ENCODE data around the gene PIP4K2A.

PIP4K2A gene

DNA sequence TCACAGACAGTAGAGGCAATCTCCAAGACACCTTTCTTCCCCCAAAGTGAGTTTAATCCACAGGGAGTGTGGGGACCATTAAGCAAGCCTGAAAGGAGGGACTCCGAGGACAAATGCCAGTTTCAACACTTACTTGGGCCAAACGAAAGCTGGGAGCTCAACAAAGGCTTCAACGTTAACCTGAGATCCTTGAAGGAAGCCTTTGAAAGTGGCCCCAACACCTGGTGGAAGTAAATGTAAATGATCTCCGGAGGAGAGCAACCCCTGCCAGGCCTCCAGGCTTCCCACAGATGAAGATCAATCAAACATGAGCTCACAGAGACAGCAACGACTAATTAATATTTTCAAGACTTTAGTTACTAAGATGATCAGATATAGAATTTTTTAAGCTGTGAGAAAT, 103.8 kb downstream of the PIP4K2A start:
- H3K4me3 ChIP-seq (ENCODE audit: low read depth, low read length): no peak overlapping the region
- H3K36me3 ChIP-seq (ENCODE audit: control insufficient read depth, insufficient read depth, low read length): peaks cover 28% of the 10 kb centered on the region

GRCh38 chr10:22609719-22610465, 104.5 kb downstream of the PIP4K2A start:
- peaks cover 37% of the 10 kb centered on the region for H3K4me1 ChIP-seq (ENCODE audit: control insufficient read depth, insufficient read depth, low read length)
- H3K36me3 ChIP-seq (ENCODE audit: control insufficient read depth, insufficient read depth, low read length): peaks cover 28% of the 10 kb centered on the region
- no peaks in the 10 kb centered on the region for H3K27me3 ChIP-seq (ENCODE audit: control insufficient read depth, insufficient read depth, low read length)
- H3K9me3 ChIP-seq (ENCODE audit: control insufficient read depth, insufficient read depth, low read length): no peaks in the 10 kb centered on the region
- no peak overlapping the region for H3K9ac ChIP-seq (ENCODE audit: low read depth, low read length)
- no peak overlapping the region for H3K4me3 ChIP-seq (ENCODE audit: low read depth, low read length)
- no peak overlapping the region for H3K27ac ChIP-seq (ENCODE audit: low read depth, low read length)

More for the DNA sequence above, 103.8 kb downstream of the PIP4K2A start:
- no peak overlapping the region for H3K9ac ChIP-seq (ENCODE audit: low read depth, low read length)
- H3K27ac ChIP-seq (ENCODE audit: low read depth, low read length): no peak overlapping the region
- no peaks in the 10 kb centered on the region for H3K9me3 ChIP-seq (ENCODE audit: control insufficient read depth, insufficient read depth, low read length)
- peaks cover 39% of the 10 kb centered on the region for H3K4me1 ChIP-seq (ENCODE audit: control insufficient read depth, insufficient read depth, low read length)
- no peaks in the 10 kb centered on the region for H3K27me3 ChIP-seq (ENCODE audit: control insufficient read depth, insufficient read depth, low read length)

DNA sequence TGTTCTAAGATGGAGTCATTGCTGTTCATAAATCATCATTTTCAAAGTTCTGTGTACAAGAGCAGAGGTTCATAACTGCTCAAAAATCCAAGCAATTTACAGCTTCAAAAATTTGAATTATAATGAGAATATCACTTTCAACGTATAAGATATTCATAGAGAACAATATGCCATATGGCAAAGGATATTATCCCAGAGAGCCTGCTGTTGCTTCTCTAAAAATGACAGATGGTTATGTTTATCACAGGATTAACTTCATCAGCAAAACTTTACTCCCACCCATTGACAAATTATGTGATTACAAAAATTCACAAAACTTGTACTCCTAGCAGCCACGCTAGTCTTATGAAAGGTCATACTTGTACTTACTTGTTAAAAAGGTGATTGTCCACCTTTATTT, 105.1 kb downstream of the PIP4K2A start:
- H3K27ac ChIP-seq (ENCODE audit: low read depth, low read length): no peak overlapping the region
- peaks cover 37% of the 10 kb centered on the region for H3K4me1 ChIP-seq (ENCODE audit: control insufficient read depth, insufficient read depth, low read length)
- H3K4me3 ChIP-seq (ENCODE audit: low read depth, low read length): no peak overlapping the region
- H3K9me3 ChIP-seq (ENCODE audit: control insufficient read depth, insufficient read depth, low read length): no peaks in the 10 kb centered on the region
- H3K9ac ChIP-seq (ENCODE audit: low read depth, low read length): no peak overlapping the region
- H3K27me3 ChIP-seq (ENCODE audit: control insufficient read depth, insufficient read depth, low read length): no peaks in the 10 kb centered on the region
- peaks cover 28% of the 10 kb centered on the region for H3K36me3 ChIP-seq (ENCODE audit: control insufficient read depth, insufficient read depth, low read length)

GRCh38 chr10:22607261-22607660, 107.1 kb downstream of the PIP4K2A start:
- Histone ChIP-seq H3K4me3 (ENCODE audit: low read depth, low read length) (no peak overlapping the region), H3K4me1 (ENCODE audit: control insufficient read depth, insufficient read depth, low read length) (peaks cover 20% of the 10 kb centered on the region), H3K9me3 (ENCODE audit: control insufficient read depth, insufficient read depth, low read length) (no peaks in the 10 kb centered on the region), H3K9ac (ENCODE audit: low read depth, low read length) (no peak overlapping the region), H3K27me3 (ENCODE audit: control insufficient read depth, insufficient read depth, low read length) (no peaks in the 10 kb centered on the region), H3K36me3 (ENCODE audit: control insufficient read depth, insufficient read depth, low read length) (peaks cover 28% of the 10 kb centered on the region), H3K27ac (ENCODE audit: low read depth, low read length) (no peak overlapping the region)

DNA sequence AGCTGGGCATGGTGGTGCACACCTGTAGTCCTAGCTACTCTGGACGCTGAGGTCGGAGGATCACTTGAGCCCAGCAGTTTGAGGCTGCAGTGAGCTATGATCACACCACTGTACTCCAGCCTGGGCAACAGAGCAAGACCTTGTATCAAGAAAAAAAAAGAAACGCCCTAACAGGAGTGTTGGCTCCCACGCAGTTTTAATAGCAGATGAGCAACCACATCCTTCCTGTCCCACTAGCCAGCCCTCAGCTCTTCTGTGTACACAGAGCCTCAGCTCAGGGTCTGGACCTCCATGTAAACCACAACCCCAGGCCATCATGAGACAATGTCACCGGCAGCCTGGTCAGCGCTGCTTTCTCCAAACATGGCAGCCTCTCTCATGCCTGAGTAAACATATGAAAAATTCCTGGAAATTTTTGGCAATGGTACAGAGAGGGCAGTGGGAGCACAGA, 108.2 kb downstream of the PIP4K2A start:
- peaks cover 34% of the 10 kb centered on the region for H3K36me3 ChIP-seq (ENCODE audit: control insufficient read depth, insufficient read depth, low read length)
- H3K27me3 ChIP-seq (ENCODE audit: control insufficient read depth, insufficient read depth, low read length): no peaks in the 10 kb centered on the region
- H3K9ac ChIP-seq (ENCODE audit: low read depth, low read length): no peak overlapping the region
- H3K4me1 ChIP-seq (ENCODE audit: control insufficient read depth, insufficient read depth, low read length): peaks cover 20% of the 10 kb centered on the region
- H3K9me3 ChIP-seq (ENCODE audit: control insufficient read depth, insufficient read depth, low read length): no peaks in the 10 kb centered on the region
- H3K27ac ChIP-seq (ENCODE audit: low read depth, low read length): no peak overlapping the region
- no peak overlapping the region for H3K4me3 ChIP-seq (ENCODE audit: low read depth, low read length)

GRCh38 chr10:22605168-22605567, 109.2 kb downstream of the PIP4K2A start:
- H3K36me3 ChIP-seq (ENCODE audit: control insufficient read depth, insufficient read depth, low read length): peaks cover 34% of the 10 kb centered on the region
- H3K4me3 ChIP-seq (ENCODE audit: low read depth, low read length): no peak overlapping the region
- no peaks in the 10 kb centered on the region for H3K9me3 ChIP-seq (ENCODE audit: control insufficient read depth, insufficient read depth, low read length)
- H3K9ac ChIP-seq (ENCODE audit: low read depth, low read length): no peak overlapping the region
- H3K27me3 ChIP-seq (ENCODE audit: control insufficient read depth, insufficient read depth, low read length): no peaks in the 10 kb centered on the region
- peak overlapping the region; percentile 28 for H3K27ac ChIP-seq (ENCODE audit: low read depth, low read length)
- peaks cover 13% of the 10 kb centered on the region for H3K4me1 ChIP-seq (ENCODE audit: control insufficient read depth, insufficient read depth, low read length)

- Histone ChIP-seq H3K9me3 (ENCODE audit: control insufficient read depth, insufficient read depth, low read length) (no peaks in the 10 kb centered on the region), H3K4me3 (ENCODE audit: low read depth, low read length) (no peak overlapping the region), H3K27ac (ENCODE audit: low read depth, low read length) (peak overlapping the region; percentile 28), H3K27me3 (ENCODE audit: control insufficient read depth, insufficient read depth, low read length) (no peaks in the 10 kb centered on the region), H3K9ac (ENCODE audit: low read depth, low read length) (no peak overlapping the region), H3K4me1 (ENCODE audit: control insufficient read depth, insufficient read depth, low read length) (peaks cover 12% of the 10 kb centered on the region), H3K36me3 (ENCODE audit: control insufficient read depth, insufficient read depth, low read length) (peaks cover 34% of the 10 kb centered on the region)
Observed at GRCh38 chr10:22604344-22605126, 109.8 kb downstream of the PIP4K2A start.

DNA sequence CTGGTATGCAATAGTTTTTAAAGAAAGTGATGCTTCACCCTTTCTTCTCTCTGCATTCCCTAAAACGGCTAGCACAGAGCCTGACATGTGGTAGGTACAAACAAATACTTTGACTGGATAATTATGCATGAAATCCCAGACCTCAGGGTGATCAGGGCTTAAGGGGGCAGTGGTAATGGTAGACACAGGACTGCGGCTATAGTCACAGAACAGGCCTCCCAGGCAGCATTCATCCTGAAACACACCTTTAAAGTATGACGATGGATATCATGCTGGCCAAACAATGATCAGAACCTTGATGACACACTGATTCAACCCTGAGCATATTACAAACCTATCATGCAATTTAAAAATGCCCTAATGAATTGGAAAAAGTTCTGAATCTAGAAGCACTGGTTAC, 110.8 kb downstream of the PIP4K2A start:
- peaks cover 12% of the 10 kb centered on the region for H3K4me1 ChIP-seq (ENCODE audit: control insufficient read depth, insufficient read depth, low read length)
- no peak overlapping the region for H3K27ac ChIP-seq (ENCODE audit: low read depth, low read length)
- no peak overlapping the region for H3K9ac ChIP-seq (ENCODE audit: low read depth, low read length)
- no peak overlapping the region for H3K4me3 ChIP-seq (ENCODE audit: low read depth, low read length)
- H3K27me3 ChIP-seq (ENCODE audit: control insufficient read depth, insufficient read depth, low read length): no peaks in the 10 kb centered on the region
- no peaks in the 10 kb centered on the region for H3K9me3 ChIP-seq (ENCODE audit: control insufficient read depth, insufficient read depth, low read length)
- peaks cover 25% of the 10 kb centered on the region for H3K36me3 ChIP-seq (ENCODE audit: control insufficient read depth, insufficient read depth, low read length)

GRCh38 chr10:22601618-22602017, 112.8 kb downstream of the PIP4K2A start:
- H3K9ac ChIP-seq (ENCODE audit: low read depth, low read length): no peak overlapping the region
- H3K27me3 ChIP-seq (ENCODE audit: control insufficient read depth, insufficient read depth, low read length): no peaks in the 10 kb centered on the region
- H3K36me3 ChIP-seq (ENCODE audit: control insufficient read depth, insufficient read depth, low read length): peaks cover 12% of the 10 kb centered on the region; the same call in 1 of the 2 replicates
- peaks cover 12% of the 10 kb centered on the region for H3K4me1 ChIP-seq (ENCODE audit: control insufficient read depth, insufficient read depth, low read length)
- H3K4me3 ChIP-seq (ENCODE audit: low read depth, low read length): no peak overlapping the region
- no peak overlapping the region for H3K27ac ChIP-seq (ENCODE audit: low read depth, low read length)
- no peaks in the 10 kb centered on the region for H3K9me3 ChIP-seq (ENCODE audit: control insufficient read depth, insufficient read depth, low read length)

- no peak overlapping the region for H3K27ac ChIP-seq (ENCODE audit: low read depth, low read length)
- no peak overlapping the region for H3K9ac ChIP-seq (ENCODE audit: low read depth, low read length)
- no peaks in the 10 kb centered on the region for H3K9me3 ChIP-seq (ENCODE audit: control insufficient read depth, insufficient read depth, low read length)
- peaks cover 6% of the 10 kb centered on the region for H3K4me1 ChIP-seq (ENCODE audit: control insufficient read depth, insufficient read depth, low read length)
- H3K4me3 ChIP-seq (ENCODE audit: low read depth, low read length): no peak overlapping the region
- H3K27me3 ChIP-seq (ENCODE audit: control insufficient read depth, insufficient read depth, low read length): no peaks in the 10 kb centered on the region
- H3K36me3 ChIP-seq (ENCODE audit: control insufficient read depth, insufficient read depth, low read length): peaks cover 15% of the 10 kb centered on the region
Observed at GRCh38 chr10:22599636-22600228, 114.6 kb downstream of the PIP4K2A start.

Data from HUES48 (cell line).